Measurements from ENCODE around the gene SEC31A. TPM values are rescaled to one million over a fixed set of nuclear protein-coding genes. Genes with fewer than 3 reads are reported as not detected.
A peak's percentile ranks its signal among the peaks of the same experiment; 100 is the strongest.

SEC31A gene
- total and polyA plus RNA-seq, 7 donors, result 67.9 to 197 (median 121) TPM

DNA sequence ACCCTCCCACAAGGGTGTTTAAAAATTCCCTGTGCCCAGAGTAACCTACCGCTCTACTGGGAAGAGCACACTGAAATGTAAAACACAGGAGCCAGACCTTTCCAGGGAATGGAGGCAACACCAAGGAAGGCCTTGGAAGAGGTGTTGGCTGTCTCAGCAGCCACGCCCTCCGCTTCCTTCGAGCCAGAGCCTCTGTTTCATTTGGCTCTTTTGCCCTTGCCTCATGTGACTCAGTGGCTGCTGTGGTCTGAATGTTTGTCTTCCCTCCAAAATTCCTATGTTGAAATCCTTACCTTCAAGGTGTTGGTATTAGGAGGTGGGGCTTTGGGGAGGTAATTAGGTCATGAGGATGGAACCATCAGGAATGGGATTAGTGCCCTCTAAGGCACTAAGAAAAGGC is 103.6 kb downstream of the SEC31A start:
- H3K27me3 ChIP-seq, result no peaks in the 10 kb centered on the region
- 77 to 88% methylated on average over 4 of the region's 4 CpGs for WGBS, 2 donors
- no peaks in the 10 kb centered on the region for H3K36me3 ChIP-seq
- H3K9me3 ChIP-seq, result no peaks in the 10 kb centered on the region
- H3K4me3 ChIP-seq, result no peak overlapping the region
- intact Hi-C loops (cut with DNase I), result no loop called here
- DNase-seq, result no peak
- no peak overlapping the region for H3K27ac ChIP-seq
- peaks cover 0 to 36% (median 25%) of the 10 kb centered on the region in 4 donors for H3K4me1 ChIP-seq
- TF ChIP-seq, protein P1, sequence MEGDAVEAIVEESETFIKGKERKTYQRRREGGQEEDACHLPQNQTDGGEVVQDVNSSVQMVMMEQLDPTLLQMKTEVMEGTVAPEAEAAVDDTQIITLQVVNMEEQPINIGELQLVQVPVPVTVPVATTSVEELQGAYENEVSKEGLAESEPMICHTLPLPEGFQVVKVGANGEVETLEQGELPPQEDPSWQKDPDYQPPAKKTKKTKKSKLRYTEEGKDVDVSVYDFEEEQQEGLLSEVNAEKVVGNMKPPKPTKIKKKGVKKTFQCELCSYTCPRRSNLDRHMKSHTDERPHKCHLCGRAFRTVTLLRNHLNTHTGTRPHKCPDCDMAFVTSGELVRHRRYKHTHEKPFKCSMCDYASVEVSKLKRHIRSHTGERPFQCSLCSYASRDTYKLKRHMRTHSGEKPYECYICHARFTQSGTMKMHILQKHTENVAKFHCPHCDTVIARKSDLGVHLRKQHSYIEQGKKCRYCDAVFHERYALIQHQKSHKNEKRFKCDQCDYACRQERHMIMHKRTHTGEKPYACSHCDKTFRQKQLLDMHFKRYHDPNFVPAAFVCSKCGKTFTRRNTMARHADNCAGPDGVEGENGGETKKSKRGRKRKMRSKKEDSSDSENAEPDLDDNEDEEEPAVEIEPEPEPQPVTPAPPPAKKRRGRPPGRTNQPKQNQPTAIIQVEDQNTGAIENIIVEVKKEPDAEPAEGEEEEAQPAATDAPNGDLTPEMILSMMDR (IDR thresholded peaks at IDR 0.05), result no peak
- TF ChIP-seq POLR2A (IDR thresholded peaks at IDR 0.05), result no peak

DNA sequence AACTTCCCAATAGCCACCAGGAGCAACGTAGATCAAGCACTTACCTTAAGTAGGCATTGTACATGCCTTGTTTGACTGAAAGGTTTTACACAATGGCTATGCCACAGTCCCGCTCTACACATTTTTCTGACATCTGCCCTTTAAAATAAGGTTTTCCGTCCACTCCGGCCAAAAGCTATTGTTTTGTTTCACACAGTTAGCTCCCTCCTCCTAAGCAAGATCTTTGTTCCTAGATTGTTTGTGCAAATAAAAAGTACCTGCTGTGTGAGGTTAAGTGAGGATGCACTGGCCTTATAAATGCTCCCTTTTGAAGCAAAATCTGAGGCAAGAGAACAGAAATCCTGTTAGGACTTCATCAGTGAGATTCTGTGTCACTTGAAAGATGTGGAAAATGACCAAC is 104.1 kb downstream of the SEC31A start:
- Histone ChIP-seq H3K4me1 (peaks cover 0 to 36% (median 25%) of the 10 kb centered on the region in 4 donors), H3K27me3 (no peaks in the 10 kb centered on the region), H3K9me3 (no peaks in the 10 kb centered on the region), H3K36me3 (no peaks in the 10 kb centered on the region), H3K27ac (no peak overlapping the region), H3K4me3 (no peak overlapping the region)
- intact Hi-C loops (cut with DNase I), result no loop called here
- TF ChIP-seq POLR2A (IDR thresholded peaks at IDR 0.05), result no peak
- TF ChIP-seq, protein P1 (IDR thresholded peaks at IDR 0.05), result no peak
- no peak for TF ChIP-seq POLR2AphosphoS5 (IDR thresholded peaks at IDR 0.05)
- no peak for TF ChIP-seq EP300 (IDR thresholded peaks at IDR 0.05)
- no peak for DNase-seq
- WGBS, 2 donors, result 66 to 89% methylated on average over 4 of the region's 4 CpGs

GRCh38 chr4:82785611-82786400 is 105.1 kb downstream of the SEC31A start:
- no peak for TF ChIP-seq EP300 (IDR thresholded peaks at IDR 0.05)
- no peak for TF ChIP-seq POLR2A (IDR thresholded peaks at IDR 0.05)
- TF ChIP-seq POLR2AphosphoS5 (IDR thresholded peaks at IDR 0.05), result no peak
- TF ChIP-seq, protein P1 (IDR thresholded peaks at IDR 0.05), result no peak
- Histone ChIP-seq H3K4me1 (peaks cover 0 to 43% (median 31%) of the 10 kb centered on the region in 4 donors), H3K9me3 (no peaks in the 10 kb centered on the region), H3K4me3 (no peak overlapping the region), H3K27ac (peak overlapping the region in 2 of 4 donors; percentile 12 to 48), H3K36me3 (no peaks in the 10 kb centered on the region), H3K27me3 (no peaks in the 10 kb centered on the region)
- DNase-seq, result no peak
- 52 to 64% methylated on average over 5 of the region's 5 CpGs for WGBS, 2 donors
- intact Hi-C loops (cut with DNase I), result no loop called here

- H3K27me3 ChIP-seq, result no peaks in the 10 kb centered on the region
- no peak for DNase-seq
- H3K4me1 ChIP-seq, result peaks cover 0 to 49% (median 40%) of the 10 kb centered on the region in 4 donors
- H3K36me3 ChIP-seq, result no peaks in the 10 kb centered on the region
- no peak for TF ChIP-seq POLR2A (IDR thresholded peaks at IDR 0.05)
- no peak for TF ChIP-seq EP300 (IDR thresholded peaks at IDR 0.05)
- no peak for TF ChIP-seq POLR2AphosphoS5 (IDR thresholded peaks at IDR 0.05)
- TF ChIP-seq, protein P1 (IDR thresholded peaks at IDR 0.05), result no peak
- intact Hi-C loops (cut with DNase I), result no loop called here
- H3K9me3 ChIP-seq, result no peaks in the 10 kb centered on the region
- peak overlapping the region in 2 of 4 donors; percentile 12 to 48 for H3K27ac ChIP-seq
- WGBS, 2 donors, result 46 to 49% methylated on average over 9 of the region's 9 CpGs
- H3K4me3 ChIP-seq, result no peak overlapping the region
Measured at GRCh38 chr4:82784681-82785610, 106.0 kb downstream of the SEC31A start.

Data from sigmoid colon (tissue), 7 donors.